Lower lobe of right lung (tissue), 2 donors: Measurements from ENCODE around the gene MYDGF. TPM values are rescaled to one million over a fixed set of nuclear protein-coding genes. Genes with fewer than 3 reads are reported as not detected.

Source experiments
- ATAC-seq, 2 donors: fragments of 200-7000 bp; cut with Tn5 transposase; one replicate each; pipeline ENCODE4 v1.9.1; 2020 to 2022; ENCODE audit warnings: mild to moderate bottlenecking in 2 of 2, moderate library complexity in 2 of 2
- DNase-seq: peaks from one replicate; pipeline ENCODE4 v3.0.0-alpha.2; 2020
- H3K27ac ChIP-seq: fragments of 200-600 bp; one replicate; pipeline ENCODE4 v1.8.0; 2022
- H3K27me3 ChIP-seq: fragments of 200-600 bp; one replicate; pipeline ENCODE4 v1.8.0; 2022; ENCODE audit warnings: low read depth
- H3K36me3 ChIP-seq: fragments of 200-600 bp; one replicate; pipeline ENCODE4 v1.8.0; 2022; ENCODE audit warnings: mild to moderate bottlenecking
- H3K4me1 ChIP-seq: fragments of 200-600 bp; one replicate; pipeline ENCODE4 v1.8.0; 2022
- H3K4me3 ChIP-seq: fragments of 200-600 bp; one replicate; pipeline ENCODE4 v1.8.0; 2022; ENCODE audit warnings: mild to moderate bottlenecking
- H3K9me3 ChIP-seq: fragments of 200-600 bp; one replicate; pipeline ENCODE4 v1.8.0; 2022
- intact Hi-C: fragments of 100-400 bp; cut with DNase I; formaldehyde crosslinking; loops from one replicate; pipeline ENCODE4 v1.11.0; 2022
- total RNA-seq: library from RNA; stranded (reverse); fragmentation: NEBNext Ultra II Directional; extraction: Animal tissue kit (Norgen Biotek cat#: 25700); gene quantifications from one replicate; pipeline ENCODE4 v1.2.1, GENCODE V29; 2021
- TF ChIP-seq, protein P1 (sequence below): fragments of 200-600 bp; IDR thresholded peaks from one replicate; pipeline ENCODE4 v1.8.0; 2022; ENCODE audit warnings: antibody characterized with exemption, mild to moderate bottlenecking
- donor health status: DM: no; HTN: yes; CAD: no; lungs with severe emphysema.

MYDGF gene
- total RNA-seq, 1 donor from 2014 or later = 91.6 TPM

GRCh38 chr19:4660181-4660791, 9.9 kb downstream of the MYDGF start:
- Histone ChIP-seq H3K36me3 (peaks cover 92% of the 10 kb centered on the region), H3K9me3 (no peaks in the 10 kb centered on the region), H3K27ac (no peak overlapping the region), H3K27me3 (no peaks in the 10 kb centered on the region), H3K4me3 (no peak overlapping the region), H3K4me1 (no peaks in the 10 kb centered on the region)
- TF ChIP-seq, protein P1, sequence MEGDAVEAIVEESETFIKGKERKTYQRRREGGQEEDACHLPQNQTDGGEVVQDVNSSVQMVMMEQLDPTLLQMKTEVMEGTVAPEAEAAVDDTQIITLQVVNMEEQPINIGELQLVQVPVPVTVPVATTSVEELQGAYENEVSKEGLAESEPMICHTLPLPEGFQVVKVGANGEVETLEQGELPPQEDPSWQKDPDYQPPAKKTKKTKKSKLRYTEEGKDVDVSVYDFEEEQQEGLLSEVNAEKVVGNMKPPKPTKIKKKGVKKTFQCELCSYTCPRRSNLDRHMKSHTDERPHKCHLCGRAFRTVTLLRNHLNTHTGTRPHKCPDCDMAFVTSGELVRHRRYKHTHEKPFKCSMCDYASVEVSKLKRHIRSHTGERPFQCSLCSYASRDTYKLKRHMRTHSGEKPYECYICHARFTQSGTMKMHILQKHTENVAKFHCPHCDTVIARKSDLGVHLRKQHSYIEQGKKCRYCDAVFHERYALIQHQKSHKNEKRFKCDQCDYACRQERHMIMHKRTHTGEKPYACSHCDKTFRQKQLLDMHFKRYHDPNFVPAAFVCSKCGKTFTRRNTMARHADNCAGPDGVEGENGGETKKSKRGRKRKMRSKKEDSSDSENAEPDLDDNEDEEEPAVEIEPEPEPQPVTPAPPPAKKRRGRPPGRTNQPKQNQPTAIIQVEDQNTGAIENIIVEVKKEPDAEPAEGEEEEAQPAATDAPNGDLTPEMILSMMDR = peak; percentile 27
- ATAC-seq (peak; percentile 31 to 42), DNase-seq (no peak)
- intact Hi-C loops = no loop called here

DNA sequence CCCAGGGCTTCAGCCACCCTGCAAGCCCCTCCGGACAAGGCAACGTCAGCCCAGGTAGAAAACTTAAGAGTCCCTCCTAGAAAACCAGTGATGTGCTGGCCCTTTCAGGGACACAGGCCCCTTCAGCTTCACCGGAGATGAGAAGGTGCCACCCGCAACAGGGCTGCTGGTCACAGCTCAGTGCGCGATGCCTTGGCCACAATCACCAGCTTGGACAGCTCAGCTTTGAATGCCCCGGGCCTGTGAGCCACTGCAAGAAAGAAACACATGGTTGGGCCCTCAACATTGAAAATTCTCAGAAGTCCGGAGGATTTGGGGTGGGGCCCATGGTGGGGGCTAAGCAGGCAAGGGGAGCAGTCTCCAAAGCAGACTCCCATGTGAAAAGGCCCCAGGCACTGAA, 12.3 kb downstream of the MYDGF start:
- intact Hi-C loops = no loop called here
- no peak for ATAC-seq
- H3K27me3 ChIP-seq = no peaks in the 10 kb centered on the region
- H3K4me3 ChIP-seq = no peak overlapping the region
- H3K4me1 ChIP-seq = no peaks in the 10 kb centered on the region
- TF ChIP-seq, protein P1 = no peak
- H3K27ac ChIP-seq = no peak overlapping the region
- H3K9me3 ChIP-seq = no peaks in the 10 kb centered on the region
- H3K36me3 ChIP-seq = peaks cover 91% of the 10 kb centered on the region
- DNase-seq = no peak

- intact Hi-C loops = no loop called here
Observed at GRCh38 chr19:4657262-4657661, 12.9 kb downstream of the MYDGF start.

GRCh38 chr19:4656102-4656501, 14.0 kb downstream of the MYDGF start:
- ATAC-seq (no peak), DNase-seq (no peak)
- Histone ChIP-seq H3K36me3 (peaks cover 85% of the 10 kb centered on the region), H3K4me1 (no peaks in the 10 kb centered on the region), H3K27ac (no peak overlapping the region), H3K27me3 (no peaks in the 10 kb centered on the region), H3K9me3 (no peaks in the 10 kb centered on the region), H3K4me3 (no peak overlapping the region)
- TF ChIP-seq, protein P1 = no peak
- intact Hi-C loops = no loop called here

More at GRCh38 chr19:4657262-4657661, 12.9 kb downstream of the MYDGF start:
- DNase-seq (no peak), ATAC-seq (no peak)
- no peaks in the 10 kb centered on the region for H3K27me3 ChIP-seq
- H3K4me1 ChIP-seq = no peaks in the 10 kb centered on the region
- H3K27ac ChIP-seq = no peak overlapping the region
- peaks cover 90% of the 10 kb centered on the region for H3K36me3 ChIP-seq
- no peaks in the 10 kb centered on the region for H3K9me3 ChIP-seq
- TF ChIP-seq, protein P1 = no peak
- no peak overlapping the region for H3K4me3 ChIP-seq

GRCh38 chr19:4654437-4655361, 15.4 kb downstream of the MYDGF start:
- Histone ChIP-seq H3K4me3 (no peak overlapping the region), H3K4me1 (no peaks in the 10 kb centered on the region), H3K27ac (no peak overlapping the region), H3K9me3 (no peaks in the 10 kb centered on the region), H3K27me3 (no peaks in the 10 kb centered on the region), H3K36me3 (peaks cover 71% of the 10 kb centered on the region)
- TF ChIP-seq, protein P1 = no peak
- ATAC-seq (no peak), DNase-seq (no peak)
- intact Hi-C loops = no loop called here
